Effector CD8-positive, alpha-beta T cell (primary cell): ENCODE results near the gene DHRS12.
A peak's percentile ranks its signal among the peaks of the same experiment; 100 is the strongest.

Experiments used
- DNase-seq: peaks from one replicate; lab custom pipeline; 2025; lab: John Stamatoyannopoulos, UW

The DHRS12 gene

DNA sequence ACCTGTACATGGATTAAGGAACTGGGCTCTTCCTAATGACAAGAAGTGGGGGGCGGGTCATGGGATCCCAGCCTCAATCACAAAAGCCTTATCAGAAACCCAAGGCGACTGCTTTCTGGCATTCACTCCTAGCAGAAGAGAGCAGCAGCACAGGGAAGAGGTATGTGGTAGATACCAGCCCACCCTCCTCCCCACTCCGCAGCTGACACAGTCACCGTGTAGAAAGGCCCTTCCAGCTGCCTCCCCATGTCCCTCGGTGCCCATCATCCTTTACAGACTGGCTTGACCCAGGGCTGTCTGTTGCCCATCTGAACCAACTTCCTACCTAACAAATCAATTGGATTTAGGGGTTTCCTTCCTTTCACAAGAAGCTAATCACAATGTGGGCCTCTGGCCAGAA, 3.1 kb upstream of the DHRS12 start:
- DNase-seq = no peak

DNA sequence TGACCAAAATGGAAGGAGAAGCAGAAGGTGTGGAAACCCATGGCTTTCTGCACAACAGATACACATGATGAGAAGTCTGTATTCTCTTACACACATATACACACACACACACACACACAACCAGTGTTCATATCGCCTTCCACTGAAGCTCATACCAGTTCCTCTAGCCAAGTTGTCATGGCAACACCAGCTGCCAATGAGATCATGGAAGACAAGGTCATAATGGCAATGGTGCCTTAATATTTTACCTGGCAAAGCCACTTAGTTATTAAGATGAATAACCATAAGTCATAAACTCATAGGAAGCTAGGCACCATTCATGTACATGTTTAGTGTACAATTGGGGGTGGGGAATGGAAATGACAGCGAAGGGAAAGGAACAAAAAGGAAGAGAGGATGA, 2.6 kb upstream of the DHRS12 start:
- no peak for DNase-seq

- DNase-seq = no peak
These were observed 2.0 kb upstream of the DHRS12 start for GRCh38 chr13:51805925-51806324.

- DNase-seq = no peak
These were observed 1.4 kb upstream of the DHRS12 start for GRCh38 chr13:51805313-51805712.

- DNase-seq = no peak
These were observed 571 bp upstream of the DHRS12 start for GRCh38 chr13:51804295-51805172.

- DNase-seq = no peak
These were observed 1.1 kb downstream of the DHRS12 start for GRCh38 chr13:51802631-51803418.

DNA sequence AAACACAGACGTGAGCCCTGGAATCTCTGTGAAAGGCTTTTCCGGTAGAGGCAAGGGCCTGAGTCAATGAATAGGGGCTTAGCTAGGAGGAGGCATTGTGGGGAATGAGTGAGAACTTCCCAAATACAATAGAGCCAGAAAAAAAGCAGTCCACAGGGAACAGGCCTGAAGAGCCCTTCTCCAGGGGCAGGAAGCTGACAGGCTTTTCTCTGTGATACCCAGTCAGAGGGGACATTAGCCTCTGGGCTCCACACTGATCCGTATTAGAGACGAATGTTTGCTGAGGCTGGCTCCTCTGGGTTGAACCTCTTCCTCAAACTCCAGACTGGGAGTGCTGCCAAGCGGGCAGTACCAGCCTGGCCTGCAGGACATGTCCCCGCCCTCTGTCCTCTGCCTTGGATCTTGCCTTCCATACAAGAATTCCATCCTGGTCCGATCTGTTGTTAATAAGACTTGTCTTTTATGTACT, 2.3 kb downstream of the DHRS12 start:
- no peak for DNase-seq

DNA sequence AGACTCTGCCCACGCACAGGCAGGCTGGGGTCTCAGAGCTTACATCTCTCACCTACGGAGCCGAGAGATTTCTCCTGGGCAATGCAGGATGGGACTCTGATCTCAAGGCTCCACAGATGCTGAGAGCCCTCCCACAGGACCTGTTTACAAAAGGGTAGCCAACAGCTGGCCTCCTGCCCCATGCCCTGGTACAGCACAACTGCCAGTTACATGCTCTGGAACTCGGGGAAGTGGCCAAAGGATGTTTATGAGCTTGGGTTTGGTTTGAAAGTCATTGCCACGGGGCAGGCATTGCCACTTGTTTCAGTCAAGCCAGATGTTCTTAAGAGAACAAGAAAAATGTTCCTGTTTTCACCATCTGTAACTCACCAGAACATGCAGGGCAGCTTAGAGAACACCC, 3.5 kb downstream of the DHRS12 start:
- no peak for DNase-seq

- no peak for DNase-seq
These were observed 4.7 kb downstream of the DHRS12 start for GRCh38 chr13:51799261-51799660.

DNA sequence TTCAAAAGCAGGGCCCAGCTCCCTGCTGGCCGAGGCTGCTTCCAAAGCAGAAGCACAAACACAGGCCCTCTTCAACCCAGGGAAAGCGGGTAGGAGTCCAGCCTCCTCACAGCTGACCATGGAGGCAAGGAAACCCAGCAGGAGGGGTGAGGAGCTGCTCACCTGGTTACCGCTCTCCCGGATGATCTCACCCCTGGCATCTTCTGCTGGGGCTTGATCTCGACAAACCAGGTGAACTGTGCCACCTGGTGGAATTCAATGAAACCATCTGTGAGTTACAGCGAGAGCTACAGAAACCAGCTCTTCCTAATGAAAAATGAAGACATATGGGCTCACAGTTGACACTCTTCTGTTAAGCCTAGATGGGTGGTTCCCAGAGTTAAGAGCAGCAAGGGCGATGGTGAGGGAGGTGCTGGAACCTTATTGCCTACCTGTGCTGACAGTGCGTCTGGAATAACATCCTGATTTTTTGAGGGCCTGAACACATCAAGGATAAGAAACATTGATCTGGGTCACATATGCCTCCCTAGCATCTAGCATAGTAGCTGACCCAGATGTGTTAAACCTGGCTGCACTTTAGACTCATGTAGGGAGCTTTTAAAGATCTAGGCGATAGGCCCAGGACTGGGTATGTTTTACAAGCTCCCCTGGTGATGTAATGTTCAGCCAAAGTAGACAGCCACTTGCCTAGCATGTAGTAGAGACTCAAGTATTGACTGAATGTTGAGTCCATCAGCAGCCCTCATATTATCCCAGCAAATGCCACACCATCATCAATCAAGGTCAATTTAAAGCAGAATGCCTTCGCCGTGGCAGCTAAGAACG, 6.1 kb downstream of the DHRS12 start:
- peak; percentile 23 for DNase-seq

DNA sequence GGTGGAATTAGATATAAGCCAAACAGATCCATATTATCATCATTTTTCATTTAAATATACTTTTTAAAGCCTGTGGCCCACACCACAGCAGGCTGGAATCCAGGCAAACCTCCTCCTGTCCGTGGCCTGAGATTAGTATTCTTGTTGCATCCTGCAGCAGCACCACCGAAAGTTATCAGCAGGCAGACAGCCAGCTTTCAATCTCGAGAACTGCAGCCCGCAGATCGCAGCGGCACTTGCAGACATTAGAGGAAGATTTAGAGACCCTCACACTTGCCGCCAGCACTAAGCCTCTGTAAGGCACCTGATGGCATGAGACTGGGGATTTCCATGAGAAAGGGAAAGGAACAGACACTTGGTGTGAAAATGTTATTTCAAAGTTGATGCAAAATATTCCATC, 7.4 kb downstream of the DHRS12 start:
- DNase-seq = no peak

- DNase-seq = no peak
These were observed 8.5 kb downstream of the DHRS12 start for GRCh38 chr13:51795419-51795818.

GRCh38 chr13:51794964-51795363, 9.0 kb downstream of the DHRS12 start:
- no peak for DNase-seq

DNA sequence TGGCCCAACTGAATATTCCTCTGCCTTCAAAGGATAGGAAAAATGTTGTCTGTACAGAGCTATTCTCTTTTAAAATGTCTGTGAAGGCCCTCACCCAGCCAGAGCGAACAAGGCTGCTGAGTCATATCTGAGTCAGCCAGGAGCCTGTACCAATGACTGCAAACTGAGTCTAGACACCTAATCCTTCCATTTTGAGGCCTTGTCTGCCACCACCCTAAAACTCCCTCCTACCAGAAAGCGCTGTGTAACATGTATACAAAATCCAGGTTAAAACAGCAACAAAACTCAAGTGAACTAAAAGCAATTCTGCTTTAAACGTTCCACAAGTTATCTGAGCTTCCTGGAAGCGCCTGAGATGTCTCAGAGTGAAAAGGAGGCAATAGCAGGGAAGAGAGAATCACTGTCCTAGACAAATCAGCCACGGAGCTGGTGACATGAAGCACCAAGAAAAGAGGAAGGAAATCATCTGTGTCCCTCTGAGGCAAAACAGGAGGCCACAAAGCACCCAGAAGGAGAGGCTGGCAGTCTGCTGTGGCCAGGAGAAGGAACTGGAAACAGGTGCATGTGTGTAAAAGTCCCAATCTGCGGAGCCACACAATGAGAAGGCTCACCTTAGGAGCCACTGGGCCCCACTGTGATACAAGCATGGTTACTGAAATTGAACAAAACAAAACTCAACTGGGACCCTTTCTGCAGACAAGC, 10.2 kb downstream of the DHRS12 start:
- DNase-seq = no peak

- no peak for DNase-seq
These were observed 17.3 kb downstream of the DHRS12 start for GRCh38 chr13:51786425-51787265.

DNA sequence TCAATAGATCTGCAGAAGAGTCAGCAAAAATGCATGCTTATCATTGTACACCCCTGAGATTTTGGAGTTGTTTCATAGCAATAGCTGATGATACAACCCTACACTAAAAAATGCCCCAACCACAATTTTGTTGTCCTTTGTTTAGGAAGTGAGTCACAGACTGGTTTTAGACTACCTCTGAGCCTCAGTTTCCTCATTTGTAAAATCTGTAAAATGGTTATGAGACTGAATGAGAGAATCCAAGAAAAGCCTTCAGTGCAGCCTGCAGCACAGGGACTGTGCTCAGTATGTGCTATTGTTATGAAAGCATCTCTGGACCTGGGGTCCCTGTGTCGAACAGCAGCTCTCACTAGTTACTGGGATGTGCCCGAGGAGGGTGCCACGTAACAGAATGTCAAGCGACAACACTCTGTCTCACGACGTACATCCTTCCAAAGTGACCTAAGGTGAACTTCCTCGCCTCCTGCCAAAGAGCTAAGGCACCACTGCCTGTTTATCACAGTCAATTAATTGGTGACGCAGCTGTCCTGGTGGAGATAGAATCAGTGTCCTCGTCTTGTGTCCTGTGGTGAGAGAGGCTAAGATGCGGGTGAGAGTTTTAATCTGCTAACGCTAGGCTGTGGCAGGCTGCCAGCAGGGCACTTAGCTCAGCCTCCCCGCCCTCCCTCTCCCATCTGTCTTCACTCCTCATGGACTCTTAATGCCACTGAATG, 18.1 kb downstream of the DHRS12 start:
- DNase-seq = no peak

GRCh38 chr13:51784097-51784496, 19.9 kb downstream of the DHRS12 start:
- DNase-seq = no peak

- no peak for DNase-seq
These were observed 20.4 kb downstream of the DHRS12 start for GRCh38 chr13:51783428-51784094.

- DNase-seq = no peak
These were observed 21.8 kb downstream of the DHRS12 start for GRCh38 chr13:51782026-51782710.
